K562 (cell line): ENCODE data around the gene USP44. TPM values are rescaled to one million over a fixed set of nuclear protein-coding genes. Genes with fewer than 3 reads are reported as not detected.

Source experiments
- ETV6 ChIP-seq, 3 experiments: fragments of 150-350 bp in 1 of 3; sonication (generic) in 1 of 3; formaldehyde crosslinking in 1 of 3; IDR thresholded peaks; 2 replicates each; pipeline versions ENCODE4 v1.6.1 to v1.8.0; 2014 to 2022; ENCODE audit warnings: borderline replicate concordance in 2 of 3, low read depth in 2 of 3, antibody characterized with exemption in 1 of 3, low read length in 1 of 3, mild to moderate bottlenecking in 1 of 3, missing genetic modification reagents in 1 of 3
- polyA plus RNA-seq, 8 experiments: library from polyadenylated mRNA; depleted of rRNA in 4 of 8; stranded (reverse) in 5 of 8; unstranded in 3 of 8; fragments of >200 nt; fragmentation: Nextera tagmentation in 2 of 8; fragmentation: Illumina TruSeq in 1 of 8; extraction: Ambion mirVana in 2 of 8; extraction: Trizol in 1 of 8; gene quantifications; 2 replicates each; pipeline versions ENCODE4 v1.2.1 to v1.2.3, GENCODE V29; 2011 to 2014; ENCODE audit warnings: inconsistent platforms in 1 of 8, missing spikeins in 1 of 8
- total RNA-seq, 7 experiments: library from RNA; depleted of rRNA in 6 of 7; stranded (reverse); fragments of >200 nt in 6 of 7; fragmentation: Illumina TruSeq in 2 of 7; extraction: Trizol in 2 of 7; gene quantifications; 2 replicates each; pipeline versions ENCODE4 v1.2.1 to v1.2.3, GENCODE V29; 2011 to 2021; ENCODE audit warnings: low replicate concordance in 1 of 7
- TF ChIP-seq, protein P1 (sequence below): fragments of 250-450 bp; sonication (Bioruptor Pico); IDR thresholded peaks from 2 replicates; pipeline ENCODE4 v1.4.0; 2020

Gene USP44
- total and polyA plus RNA-seq, 9 of the 15 experiments (the other 6 are each of a cell fraction or from before 2014, with no cell fraction given) = 2.1 to 5.7 (median 2.8) TPM

DNA sequence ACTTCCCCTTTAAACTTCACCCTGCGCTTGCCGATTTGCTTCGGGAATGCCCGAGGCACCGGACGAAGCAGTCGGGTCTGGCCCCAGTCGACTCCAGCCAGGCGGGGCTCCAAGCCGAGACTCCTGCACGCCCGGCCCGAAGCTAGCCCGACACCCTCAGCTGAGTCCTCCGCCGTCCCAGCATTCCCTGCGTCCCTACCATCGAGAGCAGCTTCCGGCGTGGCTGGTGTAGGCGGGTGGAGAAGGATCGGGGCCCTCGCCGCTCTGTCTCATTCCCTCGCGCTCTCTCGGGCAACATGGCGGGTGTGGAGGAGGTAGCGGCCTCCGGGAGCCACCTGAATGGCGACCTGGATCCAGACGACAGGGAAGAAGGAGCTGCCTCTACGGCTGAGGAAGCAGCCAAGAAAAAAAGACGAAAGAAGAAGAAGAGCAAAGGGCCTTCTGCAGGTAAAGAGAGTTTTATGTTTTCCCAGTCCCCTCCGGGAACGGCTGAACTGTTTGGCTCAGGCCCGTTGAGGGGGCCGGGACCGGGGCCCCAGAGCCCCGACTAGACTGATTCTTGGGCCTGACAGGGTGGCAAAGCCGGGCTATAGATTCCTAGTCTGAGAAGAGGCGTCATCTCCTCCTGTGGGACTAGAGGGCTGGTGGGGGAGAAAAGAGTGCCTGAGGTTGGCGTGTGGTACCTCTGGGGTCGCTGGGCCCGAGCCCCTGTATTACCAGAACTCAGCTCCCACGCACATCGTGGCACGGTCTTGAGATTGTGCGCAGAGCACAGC, 77.2 kb downstream of the USP44 start, which contains the start of gene METAP2 (continued):
- TF ChIP-seq, protein P1, sequence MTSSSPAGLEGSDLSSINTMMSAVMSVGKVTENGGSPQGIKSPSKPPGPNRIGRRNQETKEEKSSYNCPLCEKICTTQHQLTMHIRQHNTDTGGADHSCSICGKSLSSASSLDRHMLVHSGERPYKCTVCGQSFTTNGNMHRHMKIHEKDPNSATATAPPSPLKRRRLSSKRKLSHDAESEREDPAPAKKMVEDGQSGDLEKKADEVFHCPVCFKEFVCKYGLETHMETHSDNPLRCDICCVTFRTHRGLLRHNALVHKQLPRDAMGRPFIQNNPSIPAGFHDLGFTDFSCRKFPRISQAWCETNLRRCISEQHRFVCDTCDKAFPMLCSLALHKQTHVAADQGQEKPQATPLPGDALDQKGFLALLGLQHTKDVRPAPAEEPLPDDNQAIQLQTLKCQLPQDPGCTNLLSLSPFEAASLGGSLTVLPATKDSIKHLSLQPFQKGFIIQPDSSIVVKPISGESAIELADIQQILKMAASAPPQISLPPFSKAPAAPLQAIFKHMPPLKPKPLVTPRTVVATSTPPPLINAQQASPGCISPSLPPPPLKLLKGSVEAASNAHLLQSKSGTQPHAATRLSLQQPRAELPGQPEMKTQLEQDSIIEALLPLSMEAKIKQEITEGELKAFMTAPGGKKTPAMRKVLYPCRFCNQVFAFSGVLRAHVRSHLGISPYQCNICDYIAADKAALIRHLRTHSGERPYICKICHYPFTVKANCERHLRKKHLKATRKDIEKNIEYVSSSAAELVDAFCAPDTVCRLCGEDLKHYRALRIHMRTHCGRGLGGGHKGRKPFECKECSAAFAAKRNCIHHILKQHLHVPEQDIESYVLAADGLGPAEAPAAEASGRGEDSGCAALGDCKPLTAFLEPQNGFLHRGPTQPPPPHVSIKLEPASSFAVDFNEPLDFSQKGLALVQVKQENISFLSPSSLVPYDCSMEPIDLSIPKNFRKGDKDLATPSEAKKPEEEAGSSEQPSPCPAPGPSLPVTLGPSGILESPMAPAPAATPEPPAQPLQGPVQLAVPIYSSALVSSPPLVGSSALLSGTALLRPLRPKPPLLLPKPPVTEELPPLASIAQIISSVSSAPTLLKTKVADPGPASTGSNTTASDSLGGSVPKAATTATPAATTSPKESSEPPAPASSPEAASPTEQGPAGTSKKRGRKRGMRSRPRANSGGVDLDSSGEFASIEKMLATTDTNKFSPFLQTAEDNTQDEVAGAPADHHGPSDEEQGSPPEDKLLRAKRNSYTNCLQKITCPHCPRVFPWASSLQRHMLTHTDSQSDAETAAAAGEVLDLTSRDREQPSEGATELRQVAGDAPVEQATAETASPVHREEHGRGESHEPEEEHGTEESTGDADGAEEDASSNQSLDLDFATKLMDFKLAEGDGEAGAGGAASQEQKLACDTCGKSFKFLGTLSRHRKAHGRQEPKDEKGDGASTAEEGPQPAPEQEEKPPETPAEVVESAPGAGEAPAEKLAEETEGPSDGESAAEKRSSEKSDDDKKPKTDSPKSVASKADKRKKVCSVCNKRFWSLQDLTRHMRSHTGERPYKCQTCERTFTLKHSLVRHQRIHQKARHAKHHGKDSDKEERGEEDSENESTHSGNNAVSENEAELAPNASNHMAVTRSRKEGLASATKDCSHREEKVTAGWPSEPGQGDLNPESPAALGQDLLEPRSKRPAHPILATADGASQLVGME (CRISPR knock-in tag) = peak; percentile 36; the same call in 1 of the 2 replicates
- TF ChIP-seq ETV6 (IDR thresholded peaks at IDR 0.05; ENCODE audit: borderline replicate concordance in 1 of 2, low read depth in 2 of 2, low read length in 1 of 2) = no peak
- peak; percentile 37; the same call in 1 of the 2 replicates for TF ChIP-seq ETV6 (CRISPR knock-in tag; IDR thresholded peaks at IDR 0.05; ENCODE audit: borderline replicate concordance)
